K562 (cell line): ENCODE results near the gene PLEKHA8. TPM values are rescaled to one million over a fixed set of nuclear protein-coding genes. Genes with fewer than 3 reads are reported as not detected.

Source experiments
- ATAC-seq: fragments of 200-7000 bp; cut with Tn5 transposase; 3 replicates; pipeline ENCODE4 v1.9.1; 2020; ENCODE audit warnings: moderate library complexity
- BruUV-seq: library from RNA; stranded (reverse); fragments of 400-500 nt; replicated peaks from 2 replicates; lab custom pipeline; 2021; lab: Mats Ljungman, UMichigan
- CTCF ChIA-PET: fragments of 300-600 bp; formaldehyde crosslinking; extraction: SDS; loops from one replicate; lab custom pipeline; 2021; ENCODE audit warnings: low intra/inter-chr PET ratio; lab: Yijun Ruan, JAX
- POLR2A ChIA-PET: fragments of 300-600, 350-650 bp; sonication (Branson Sonifier 250); formaldehyde crosslinking; extraction: SDS; loops from one replicate; lab custom pipeline; 2021; ENCODE audit warnings: antibody characterized with exemption, inconsistent platforms; lab: Yijun Ruan, JAX
- DNase-seq, 4 experiments: peaks; one replicate each; pipeline versions ENCODE4 v3.0.0 to v3.0.0-alpha.2; 2011 to 2018; ENCODE audit warnings: low spot score in 3 of 4, mixed read lengths in 3 of 4; ENCODE audit errors: extremely low read depth in 1 of 4
- FAIRE-seq: peaks from 2 replicates; lab custom pipeline; 2011; peaks lifted over from hg19 to GRCh38; lab: Jason Lieb, UNC
- H2AFZ ChIP-seq: 2 replicates; pipeline ENCODE4 v1.6.0; 2011; ENCODE audit warnings: low read depth, low read length, control low read depth, inconsistent platforms
- H3K27ac ChIP-seq: fragments of 200-600 bp; 3 replicates; pipeline ENCODE4 v1.8.0; 2011; ENCODE audit warnings: low read depth, mild to moderate bottlenecking, control low read depth, inconsistent platforms, low read length, moderate library complexity, mixed read lengths; ENCODE audit errors: extremely low read depth
- H3K27me3 ChIP-seq, 2 experiments: fragments of 300-600 bp in 1 of 2; 2 replicates in 1 of 2; 3 replicates in 1 of 2; pipeline versions ENCODE4 v1.6.0 to v1.8.0; 2011; ENCODE audit warnings: inconsistent platforms in 2 of 2, low read length in 2 of 2, mild to moderate bottlenecking in 1 of 2, mixed read lengths in 1 of 2, moderate library complexity in 1 of 2; ENCODE audit not compliant: control insufficient read depth in 2 of 2, insufficient read depth in 2 of 2
- H3K36me3 ChIP-seq: fragments of 300-600 bp; 3 replicates; pipeline ENCODE4 v1.8.0; 2011; ENCODE audit warnings: mild to moderate bottlenecking, low read length, inconsistent platforms; ENCODE audit not compliant: control insufficient read depth, insufficient read depth
- H3K4me1 ChIP-seq, 2 experiments: fragments of 200-600 bp in 1 of 2; replicated peaks in 1 of 2; 2 replicates in 1 of 2; 3 replicates in 1 of 2; pipeline versions ENCODE4 v1.5.1 to v1.8.0; 2011; ENCODE audit warnings: inconsistent platforms in 2 of 2, low read length in 2 of 2, mild to moderate bottlenecking in 1 of 2, mixed read lengths in 1 of 2, moderate library complexity in 1 of 2; ENCODE audit not compliant: control insufficient read depth in 2 of 2, insufficient read depth in 2 of 2
- H3K4me2 ChIP-seq: 2 replicates; pipeline ENCODE4 v1.6.1; 2011; ENCODE audit warnings: low read length, control low read depth, inconsistent platforms, mixed read lengths; ENCODE audit not compliant: insufficient read depth
- H3K4me3 ChIP-seq: fragments of 200-600 bp; sonication (generic), shearing (Covaris generic); 2 replicates; pipeline ENCODE4 v1.5.1; 2016; ENCODE audit warnings: control low read depth, inconsistent platforms
- H3K79me2 ChIP-seq: fragments of 200-600 bp; 3 replicates; pipeline ENCODE4 v1.8.0; 2011; ENCODE audit warnings: low read length, inconsistent platforms; ENCODE audit not compliant: control insufficient read depth, insufficient read depth
- H3K9ac ChIP-seq, 2 experiments: 2 replicates each; pipeline versions ENCODE4 v1.6.0 to v1.6.1; 2011; ENCODE audit warnings: low read depth in 2 of 2, low read length in 2 of 2, control low read depth in 1 of 2, inconsistent platforms in 1 of 2, mild to moderate bottlenecking in 1 of 2, mixed read lengths in 1 of 2; ENCODE audit not compliant: insufficient read depth in 1 of 2
- H3K9me1 ChIP-seq: one replicate; pipeline ENCODE4 v1.6.0; 2011; ENCODE audit warnings: inconsistent platforms, mild to moderate bottlenecking, low read length, moderate library complexity; ENCODE audit not compliant: control insufficient read depth, insufficient read depth
- H3K9me3 ChIP-seq: replicated peaks from 2 replicates; pipeline ENCODE4 v1.5.1; 2011; ENCODE audit warnings: low read depth, low read length, inconsistent platforms; ENCODE audit not compliant: control insufficient read depth, insufficient read depth
- H4K20me1 ChIP-seq: replicated peaks from 2 replicates; pipeline ENCODE4 v1.6.1; 2011; ENCODE audit warnings: low read length, inconsistent platforms, mixed read lengths; ENCODE audit not compliant: control insufficient read depth, insufficient read depth
- ZNF445 ChIP-seq: fragments of 250-450 bp; sonication (Bioruptor Pico); IDR thresholded peaks from 2 replicates; pipeline ENCODE4 v1.4.0; 2020; ENCODE audit warnings: low read depth, mild to moderate bottlenecking, moderate library complexity
- WGBS: fragments of 100-300 bp; shearing (Covaris generic); methylation state at CpG from one replicate; pipeline ENCODE4 v1.1.6; 2016; ENCODE audit warnings: low coverage, mixed read lengths; ENCODE audit not compliant: insufficient coverage; ENCODE audit errors: missing lambda C conversion rate; 5-methylcytosine and 5-hydroxymethylcytosine counted together
- in situ Hi-C: fragments of 300-500 bp; cut with MboI; formaldehyde crosslinking; loops from 4 replicates; pipeline ENCODE4 v1.15.0; 2018; ENCODE audit warnings: inconsistent platforms, mixed read lengths
- intact Hi-C: fragments of 100-400 bp; cut with micrococcal nuclease; formaldehyde crosslinking; loops from 2 replicates; pipeline ENCODE4 v1.14.2; 2022
- polyA plus RNA-seq, 8 experiments: library from polyadenylated mRNA; depleted of rRNA in 4 of 8; stranded (reverse) in 5 of 8; unstranded in 3 of 8; fragments of >200 nt; fragmentation: Nextera tagmentation in 2 of 8; fragmentation: Illumina TruSeq in 1 of 8; extraction: Ambion mirVana in 2 of 8; extraction: Trizol in 1 of 8; gene quantifications; 2 replicates each; pipeline versions ENCODE4 v1.2.1 to v1.2.3, GENCODE V29; 2011 to 2014; ENCODE audit warnings: inconsistent platforms in 1 of 8, missing spikeins in 1 of 8
- total RNA-seq, 7 experiments: library from RNA; depleted of rRNA in 6 of 7; stranded (reverse); fragments of >200 nt in 6 of 7; fragmentation: Illumina TruSeq in 2 of 7; extraction: Trizol in 2 of 7; gene quantifications; 2 replicates each; pipeline versions ENCODE4 v1.2.1 to v1.2.3, GENCODE V29; 2011 to 2021; ENCODE audit warnings: low replicate concordance in 1 of 7
- TF ChIP-seq, protein P1 (sequence below): sonication (generic); formaldehyde crosslinking; IDR thresholded peaks from 2 replicates; pipeline ENCODE4 v1.8.1; 2023; ENCODE audit warnings: mild to moderate bottlenecking, missing genetic modification reagents

The PLEKHA8 gene
- total and polyA plus RNA-seq, 9 of the 15 experiments (the other 6 are each of a cell fraction or from before 2014, with no cell fraction given), result 3.2 to 16.3 (median 11.8) TPM

DNA sequence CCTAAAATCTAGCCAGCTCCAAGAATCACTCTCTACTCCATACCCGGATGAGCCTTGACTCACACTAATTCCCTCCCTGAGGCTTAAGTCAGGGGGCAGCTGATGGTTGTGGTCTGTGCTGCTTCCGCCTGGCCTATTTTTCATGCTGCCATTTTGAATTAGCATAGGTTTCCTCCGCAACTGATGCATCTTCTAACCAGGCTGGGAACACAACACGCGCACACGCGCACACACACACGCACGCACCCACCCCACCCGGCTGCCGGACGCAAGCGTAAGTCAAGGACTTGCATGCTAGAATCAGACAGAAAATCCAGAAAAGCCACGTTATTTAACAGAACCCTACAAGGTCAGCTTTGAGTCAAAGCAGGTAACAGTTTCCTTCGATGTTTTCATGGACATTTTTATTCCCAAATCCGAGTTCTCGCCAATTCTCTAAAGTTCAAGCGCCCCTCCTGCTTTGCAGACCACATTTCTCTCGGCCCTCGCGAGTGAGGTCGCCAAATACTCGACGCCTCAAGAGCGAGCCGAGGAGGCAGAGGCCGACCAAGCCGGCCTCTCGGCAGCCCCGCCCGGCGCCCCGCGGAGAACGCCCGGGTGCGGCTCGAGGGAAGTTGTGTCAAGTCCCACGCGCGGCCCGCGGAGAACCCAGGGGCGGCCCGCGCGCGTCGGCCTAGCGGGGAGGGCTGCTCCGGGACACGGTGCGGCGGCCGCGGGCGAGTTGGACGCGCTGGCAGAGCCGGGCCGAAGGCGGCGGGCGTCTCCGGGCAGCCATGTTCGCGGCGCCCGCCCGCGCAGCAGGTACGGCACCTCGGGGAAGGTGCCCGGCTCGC lies 39.6 kb upstream of the PLEKHA8 start:
- CTCF ChIA-PET, result no interaction called here
- H4K20me1 ChIP-seq, result no peaks in the 10 kb centered on the region
- no peak overlapping the region for H3K9ac ChIP-seq

More for the DNA sequence above, 39.6 kb upstream of the PLEKHA8 start:
- Histone ChIP-seq H3K4me1 (peaks cover 0 to 6% of the 10 kb centered on the region in 2 experiments; a peak in 2 of 5 replicates), H2AFZ (peak overlapping the region; percentile 81; the same call in 1 of the 2 replicates), H3K79me2 (no peaks in the 10 kb centered on the region), H3K9me1 (no peaks in the 10 kb centered on the region), H3K4me3 (no peak overlapping the region), H3K27ac (no peak overlapping the region), H3K9me3 (no peaks in the 10 kb centered on the region; the same call in 1 of the 2 replicates), H3K4me2 (no peak overlapping the region), H3K36me3 (no peaks in the 10 kb centered on the region), H3K27me3 (peaks cover 2 to 8% of the 10 kb centered on the region in 2 experiments; a peak in 2 of 5 replicates)
- in situ Hi-C loops, result no loop called here
- no peak for DNase-seq
- POLR2A ChIA-PET, result interaction anchor here (0.5 to 0.7 kb wide), 2 partner anchors 21 to 73 kb away, joined by 3 read pairs; no protein-coding TSS in a partner anchor
- no TSS peak for BruUV-seq
- ATAC-seq, result no peak
- TF ChIP-seq, protein P1, sequence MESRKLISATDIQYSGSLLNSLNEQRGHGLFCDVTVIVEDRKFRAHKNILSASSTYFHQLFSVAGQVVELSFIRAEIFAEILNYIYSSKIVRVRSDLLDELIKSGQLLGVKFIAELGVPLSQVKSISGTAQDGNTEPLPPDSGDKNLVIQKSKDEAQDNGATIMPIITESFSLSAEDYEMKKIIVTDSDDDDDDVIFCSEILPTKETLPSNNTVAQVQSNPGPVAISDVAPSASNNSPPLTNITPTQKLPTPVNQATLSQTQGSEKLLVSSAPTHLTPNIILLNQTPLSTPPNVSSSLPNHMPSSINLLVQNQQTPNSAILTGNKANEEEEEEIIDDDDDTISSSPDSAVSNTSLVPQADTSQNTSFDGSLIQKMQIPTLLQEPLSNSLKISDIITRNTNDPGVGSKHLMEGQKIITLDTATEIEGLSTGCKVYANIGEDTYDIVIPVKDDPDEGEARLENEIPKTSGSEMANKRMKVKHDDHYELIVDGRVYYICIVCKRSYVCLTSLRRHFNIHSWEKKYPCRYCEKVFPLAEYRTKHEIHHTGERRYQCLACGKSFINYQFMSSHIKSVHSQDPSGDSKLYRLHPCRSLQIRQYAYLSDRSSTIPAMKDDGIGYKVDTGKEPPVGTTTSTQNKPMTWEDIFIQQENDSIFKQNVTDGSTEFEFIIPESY (CRISPR knock-in tag), result 0 out of 2 replicates have a peak, but pooled peaks have one; percentile 7
- no peak for TF ChIP-seq ZNF445 (CRISPR knock-in tag)
- WGBS, result 89% methylated on average over 29 of the region's 75 CpGs
- no peak for FAIRE-seq
- intact Hi-C loops, result no loop called here
